ENCODE measurements around the gene NCOA7. TPM values are rescaled to one million over a fixed set of nuclear protein-coding genes. Genes with fewer than 3 reads are reported as not detected.
"Not testable (repeated sequence)": the region's sequence is repeated elsewhere in the genome, so short reads cannot be mapped to it uniquely, and the experiment has no call there.

Gene NCOA7
- total RNA-seq, 2 experiments from 2014 or later = 73.7 to 76.4 TPM

DNA sequence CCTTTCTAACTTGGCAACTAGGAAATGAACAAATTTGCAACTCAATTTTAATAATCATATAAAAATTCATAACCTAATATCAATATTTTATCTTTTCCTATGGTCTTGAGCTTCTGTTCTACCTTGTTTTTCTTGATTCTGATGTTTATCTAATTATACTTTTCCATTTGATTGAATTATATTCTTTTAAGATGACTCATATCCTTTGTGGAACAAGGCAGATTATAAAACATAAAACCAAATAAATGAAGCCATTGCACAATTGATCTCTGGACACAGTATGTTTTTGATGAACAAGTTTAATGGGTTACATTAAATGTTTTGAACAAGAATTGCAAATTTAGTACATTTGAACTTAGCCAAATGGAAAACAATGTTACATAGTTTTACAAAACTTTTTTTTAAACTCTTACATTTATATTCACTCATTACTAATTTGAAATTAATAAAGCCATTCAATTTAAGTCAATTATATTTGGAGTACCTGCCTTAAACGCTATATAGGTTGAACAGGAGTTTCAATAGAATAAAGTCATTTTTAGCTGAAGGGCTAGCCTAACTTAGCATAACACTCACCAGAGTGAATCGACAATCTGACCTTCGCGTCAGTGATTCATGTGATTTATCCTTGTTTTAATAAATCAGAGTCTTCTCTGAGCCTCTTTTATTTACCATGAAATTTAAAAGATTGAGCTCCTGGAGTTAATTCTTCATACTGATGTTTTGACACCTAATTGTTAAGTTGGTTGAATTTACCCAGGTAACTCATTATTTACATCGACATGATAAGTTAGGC lies 3.8 kb downstream of the NCOA7 start:
- Mint-ChIP-seq H3K36me3 (peaks cover 26% of the 10 kb centered on the region), H3K27ac (peak overlapping the region; percentile 48), H3K4me1 (peaks cover 55% of the 10 kb centered on the region), H3K27me3 (no peaks in the 10 kb centered on the region), H3K9me3 (no peaks in the 10 kb centered on the region), H3K4me3 (peak overlapping the region; percentile 14)
- DNase-seq = no peak

DNA sequence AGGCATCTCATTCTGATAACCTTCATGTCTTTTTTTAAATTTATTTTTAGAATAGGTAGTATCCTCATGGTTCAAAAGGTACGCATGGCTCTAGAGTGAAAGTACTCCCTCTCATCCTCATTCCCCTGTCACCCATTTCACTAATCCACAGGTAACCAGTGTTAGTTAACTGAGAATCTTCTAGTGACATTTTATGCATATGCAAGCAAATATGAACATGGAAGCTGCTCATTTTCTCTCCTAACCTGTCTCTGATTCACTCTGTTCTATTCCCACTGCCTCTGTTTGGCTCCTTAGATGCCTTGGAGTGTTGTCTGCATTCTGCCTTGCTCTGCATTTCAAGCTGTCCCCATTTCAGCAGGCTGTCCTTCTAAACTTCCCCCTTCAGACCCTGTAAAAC lies 4.5 kb downstream of the NCOA7 start:
- Mint-ChIP-seq H3K4me3 (no peak overlapping the region), H3K27ac (no peak overlapping the region), H3K27me3 (no peaks in the 10 kb centered on the region), H3K9me3 (no peaks in the 10 kb centered on the region), H3K36me3 (peaks cover 30% of the 10 kb centered on the region), H3K4me1 (peaks cover 49% of the 10 kb centered on the region)
- DNase-seq = no peak

DNA sequence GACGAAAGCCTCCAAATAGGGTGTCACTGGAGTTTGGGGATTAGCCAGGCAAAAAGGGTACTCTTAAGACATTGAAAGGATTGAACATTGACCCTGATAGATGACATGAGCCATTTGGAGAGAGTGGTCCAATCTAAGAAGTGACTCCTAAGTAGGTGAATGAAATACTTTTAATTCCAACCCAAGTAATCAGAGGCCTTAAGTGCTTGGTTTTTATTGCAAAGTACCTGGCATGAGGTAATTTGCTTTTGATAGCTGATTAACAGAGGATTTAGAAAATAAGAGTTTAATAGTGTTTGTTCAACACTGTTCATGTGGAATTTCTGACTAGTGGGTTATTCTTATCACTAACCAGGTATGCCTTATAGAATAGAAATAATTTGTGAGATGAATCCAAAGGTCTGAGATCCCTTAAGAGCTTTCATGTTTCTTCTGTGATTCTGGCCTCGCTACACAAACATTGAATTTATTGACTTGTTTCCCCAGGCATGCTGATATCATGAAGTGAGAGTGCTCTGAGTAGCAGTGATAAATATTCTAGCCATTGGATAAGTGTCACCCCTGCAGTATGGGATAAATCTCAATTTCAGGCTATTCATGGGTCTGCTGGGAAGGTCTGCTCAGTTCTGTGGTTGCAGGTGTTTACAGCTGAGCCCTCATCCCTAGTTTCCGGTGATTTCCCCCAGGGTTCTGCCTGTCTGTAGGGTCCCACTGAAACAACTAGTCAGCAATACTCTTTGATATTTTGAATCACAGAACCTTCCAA lies 6.5 kb downstream of the NCOA7 start:
- Mint-ChIP-seq H3K4me3 (no peak overlapping the region), H3K36me3 (peaks cover 39% of the 10 kb centered on the region), H3K27ac (peak overlapping the region; percentile 3)

DNA sequence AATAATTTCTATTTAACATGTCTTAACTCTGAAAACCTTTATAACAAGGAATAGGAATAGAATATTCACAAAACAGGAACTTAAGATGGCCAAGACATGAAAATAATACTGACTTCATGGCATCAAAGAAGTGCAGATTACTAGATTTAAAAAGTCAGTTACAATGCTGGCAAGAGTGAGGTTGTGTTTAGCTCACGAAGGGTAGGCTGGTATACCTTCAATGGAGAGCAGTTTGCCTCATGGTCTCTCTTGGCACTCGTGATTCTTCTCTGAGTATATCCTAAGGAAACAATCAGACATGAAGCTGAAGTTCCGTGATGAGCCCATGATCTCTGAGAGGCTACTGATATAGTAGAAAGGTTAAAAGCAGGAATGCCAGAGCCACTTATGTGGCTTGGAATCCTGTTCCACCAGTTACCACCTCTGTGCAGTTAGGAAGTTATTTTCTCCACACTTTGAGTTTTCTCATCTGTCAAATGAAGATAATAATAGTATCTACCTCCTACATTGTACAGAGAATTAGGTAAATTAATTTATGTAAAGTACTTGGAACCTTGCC lies 7.2 kb downstream of the NCOA7 start:
- no peak overlapping the region for H3K4me3 Mint-ChIP-seq
- no peak for DNase-seq
- peaks cover 42% of the 10 kb centered on the region for H3K36me3 Mint-ChIP-seq
- peaks cover 45% of the 10 kb centered on the region for H3K4me1 Mint-ChIP-seq
- no peaks in the 10 kb centered on the region for H3K27me3 Mint-ChIP-seq
- H3K9me3 Mint-ChIP-seq = no peaks in the 10 kb centered on the region
- peak overlapping the region; percentile 3 for H3K27ac Mint-ChIP-seq

More for the DNA sequence above, 6.5 kb downstream of the NCOA7 start:
- H3K9me3 Mint-ChIP-seq = no peaks in the 10 kb centered on the region
- peaks cover 47% of the 10 kb centered on the region for H3K4me1 Mint-ChIP-seq
- DNase-seq = no peak
- no peaks in the 10 kb centered on the region for H3K27me3 Mint-ChIP-seq

- no peak for DNase-seq
- H3K9me3 Mint-ChIP-seq = no peaks in the 10 kb centered on the region
- H3K4me1 Mint-ChIP-seq = peaks cover 42% of the 10 kb centered on the region
- H3K36me3 Mint-ChIP-seq = peaks cover 37% of the 10 kb centered on the region
- H3K27ac Mint-ChIP-seq = no peak overlapping the region
- H3K4me3 Mint-ChIP-seq = no peak overlapping the region
- H3K27me3 Mint-ChIP-seq = no peaks in the 10 kb centered on the region
These were observed 8.2 kb downstream of the NCOA7 start for GRCh38 chr6:125798734-125799508.

- H3K27me3 Mint-ChIP-seq = no peaks in the 10 kb centered on the region
- H3K4me3 Mint-ChIP-seq = no peak overlapping the region
- H3K4me1 Mint-ChIP-seq = peaks cover 46% of the 10 kb centered on the region
- H3K27ac Mint-ChIP-seq = no peak overlapping the region
- no peaks in the 10 kb centered on the region for H3K9me3 Mint-ChIP-seq
- no peak for DNase-seq
- peaks cover 35% of the 10 kb centered on the region for H3K36me3 Mint-ChIP-seq
These were observed 11.6 kb downstream of the NCOA7 start for GRCh38 chr6:125802383-125802782.

- H3K27ac Mint-ChIP-seq = no peak overlapping the region
- H3K4me3 Mint-ChIP-seq = no peak overlapping the region
- H3K4me1 Mint-ChIP-seq = peaks cover 47% of the 10 kb centered on the region
- peaks cover 37% of the 10 kb centered on the region for H3K36me3 Mint-ChIP-seq
- DNase-seq = no peak
- no peaks in the 10 kb centered on the region for H3K9me3 Mint-ChIP-seq
- no peaks in the 10 kb centered on the region for H3K27me3 Mint-ChIP-seq
These were observed 12.2 kb downstream of the NCOA7 start for GRCh38 chr6:125802943-125803377.

DNA sequence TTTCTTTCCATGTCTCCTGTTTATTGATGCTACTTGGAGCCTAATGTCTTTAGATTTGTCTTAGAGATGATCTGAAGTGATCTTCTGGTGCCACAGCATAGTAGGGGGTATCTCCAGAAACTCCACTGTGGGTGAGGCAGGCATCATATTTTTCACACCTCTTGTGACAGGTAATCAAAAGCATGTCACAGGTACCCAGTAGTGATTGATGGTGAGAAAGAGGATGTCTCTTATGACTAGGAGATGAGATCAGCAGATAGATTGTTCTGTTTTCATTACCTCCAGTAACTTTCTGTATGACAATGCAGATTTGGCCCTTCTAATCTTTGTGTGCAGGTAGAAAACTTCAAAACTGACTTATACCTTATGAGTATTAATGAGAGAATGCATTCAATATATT lies 13.5 kb downstream of the NCOA7 start:
- Mint-ChIP-seq H3K36me3 (peaks cover 43% of the 10 kb centered on the region), H3K4me1 (peaks cover 53% of the 10 kb centered on the region), H3K4me3 (no peak overlapping the region), H3K9me3 (no peaks in the 10 kb centered on the region), H3K27ac (no peak overlapping the region), H3K27me3 (no peaks in the 10 kb centered on the region)
- DNase-seq = peak; percentile 30

- H3K4me1 Mint-ChIP-seq = peaks cover 53% of the 10 kb centered on the region
- H3K4me3 Mint-ChIP-seq, H3K27ac Mint-ChIP-seq, H3K9me3 Mint-ChIP-seq, H3K27me3 Mint-ChIP-seq, DNase-seq: not testable (repeated sequence)
- peaks cover 37% of the 10 kb centered on the region for H3K36me3 Mint-ChIP-seq
These were observed 14.2 kb downstream of the NCOA7 start for GRCh38 chr6:125804866-125805425.

DNA sequence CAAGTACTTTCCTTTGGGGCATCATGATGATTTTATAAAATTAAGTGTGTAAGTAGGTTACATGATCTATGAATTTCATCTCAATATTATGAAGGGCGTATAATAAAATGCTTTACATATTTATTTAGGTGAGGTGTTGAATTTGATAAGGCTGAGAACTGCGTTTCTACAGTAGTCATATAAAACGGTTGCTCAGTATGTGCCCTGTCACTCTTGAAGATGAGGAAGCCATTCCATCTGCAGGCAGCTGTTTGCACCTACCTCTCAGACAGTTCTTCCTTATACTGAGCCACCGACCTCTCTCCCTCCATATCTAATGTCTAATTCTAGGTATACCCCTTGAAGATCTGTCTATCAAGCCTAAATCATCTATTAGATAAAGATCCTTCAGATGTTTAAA lies 16.1 kb downstream of the NCOA7 start:
- H3K27ac Mint-ChIP-seq = peak overlapping the region; percentile 69

GRCh38 chr6:125807293-125807692 lies 16.5 kb downstream of the NCOA7 start:
- peak overlapping the region; percentile 69 for H3K27ac Mint-ChIP-seq
- DNase-seq = no peak
- H3K4me1 Mint-ChIP-seq = peaks cover 65% of the 10 kb centered on the region
- peaks cover 31% of the 10 kb centered on the region for H3K36me3 Mint-ChIP-seq
- H3K27me3 Mint-ChIP-seq = no peaks in the 10 kb centered on the region
- peak overlapping the region; percentile 26 for H3K4me3 Mint-ChIP-seq
- no peaks in the 10 kb centered on the region for H3K9me3 Mint-ChIP-seq

More for the DNA sequence above, 16.1 kb downstream of the NCOA7 start:
- peak overlapping the region; percentile 26 for H3K4me3 Mint-ChIP-seq
- H3K4me1 Mint-ChIP-seq = peaks cover 61% of the 10 kb centered on the region
- DNase-seq = no peak
- no peaks in the 10 kb centered on the region for H3K27me3 Mint-ChIP-seq
- peaks cover 35% of the 10 kb centered on the region for H3K36me3 Mint-ChIP-seq
- no peaks in the 10 kb centered on the region for H3K9me3 Mint-ChIP-seq

- Mint-ChIP-seq H3K4me1 (peaks cover 67% of the 10 kb centered on the region), H3K36me3 (peaks cover 34% of the 10 kb centered on the region), H3K9me3 (no peaks in the 10 kb centered on the region), H3K4me3 (no peak overlapping the region), H3K27ac (peak overlapping the region; percentile 69), H3K27me3 (no peaks in the 10 kb centered on the region)
- DNase-seq = no peak
These were observed 17.3 kb downstream of the NCOA7 start for GRCh38 chr6:125808060-125808459.

GRCh38 chr6:125808591-125808990 lies 17.8 kb downstream of the NCOA7 start:
- no peak for DNase-seq
- peaks cover 65% of the 10 kb centered on the region for H3K4me1 Mint-ChIP-seq
- H3K27ac Mint-ChIP-seq = no peak overlapping the region
- H3K4me3 Mint-ChIP-seq = no peak overlapping the region
- H3K9me3 Mint-ChIP-seq = no peaks in the 10 kb centered on the region
- H3K27me3 Mint-ChIP-seq = no peaks in the 10 kb centered on the region
- peaks cover 35% of the 10 kb centered on the region for H3K36me3 Mint-ChIP-seq

- Mint-ChIP-seq H3K4me1 (peaks cover 63% of the 10 kb centered on the region), H3K9me3 (no peaks in the 10 kb centered on the region), H3K27ac (no peak overlapping the region), H3K4me3 (no peak overlapping the region), H3K36me3 (peaks cover 39% of the 10 kb centered on the region), H3K27me3 (no peaks in the 10 kb centered on the region)
- DNase-seq = no peak
These were observed 18.9 kb downstream of the NCOA7 start for GRCh38 chr6:125809570-125810170.
